GM12878 (cell line): ENCODE measurements around the gene ERC2.

Source experiments
- EP300 ChIP-seq, 2 experiments: fragments of 150-350 bp in 1 of 2; IDR thresholded peaks; 2 replicates each; pipeline ENCODE4 v1.6.1; 2011 to 2012; ENCODE audit warnings: low read depth in 2 of 2, low read length in 2 of 2, borderline replicate concordance in 1 of 2, improper control_type of control experiment in 1 of 2, inconsistent platforms in 1 of 2; ENCODE audit not compliant: control insufficient read depth in 1 of 2
- FOXM1 ChIP-seq: IDR thresholded peaks from 2 replicates; pipeline ENCODE4 v1.6.1; 2012; ENCODE audit warnings: low read depth, mild to moderate bottlenecking, inconsistent platforms, low read length, moderate library complexity
- NR2C2 ChIP-seq: IDR thresholded peaks from 2 replicates; pipeline ENCODE4 v1.6.1; 2011; ENCODE audit warnings: borderline replicate concordance, low read depth; ENCODE audit not compliant: control insufficient read depth, insufficient read length
- TCF3 ChIP-seq: IDR thresholded peaks from 2 replicates; pipeline ENCODE4 v1.6.1; 2012; ENCODE audit warnings: low read depth, mild to moderate bottlenecking, low read length, borderline replicate concordance; ENCODE audit not compliant: insufficient read depth
- TF ChIP-seq, protein P1 (sequence below), 3 experiments: IDR thresholded peaks in 2 of 3; conservative IDR thresholded peaks in 1 of 3; 2 replicates each; pipeline ENCODE4 v1.5.1; 2011; ENCODE audit warnings: low read depth in 3 of 3, low read length in 3 of 3, mild to moderate bottlenecking in 3 of 3, control low read depth in 2 of 3, moderate library complexity in 2 of 3, inconsistent platforms in 1 of 3, mixed read lengths in 1 of 3; ENCODE audit not compliant: control insufficient read depth in 2 of 3, insufficient read depth in 1 of 3; ENCODE audit errors: extremely low read depth in 1 of 3
- TF ChIP-seq, protein P2 (sequence below): IDR thresholded peaks from 2 replicates; pipeline ENCODE4 v1.6.1; 2012; ENCODE audit warnings: low read depth, low read length, improper control_type of control experiment
- TF ChIP-seq, protein P3 (sequence below): fragments of 450-650 bp; formaldehyde crosslinking; IDR thresholded peaks from 2 replicates; pipeline ENCODE4 v1.4.0; 2022; ENCODE audit warnings: mild to moderate bottlenecking, moderate library complexity
- TF ChIP-seq, protein P4 (sequence below): fragments of 450-650 bp; IDR thresholded peaks from 2 replicates; pipeline ENCODE4 v1.6.1; 2018; ENCODE audit warnings: borderline replicate concordance, mild to moderate bottlenecking; ENCODE audit not compliant: partially characterized antibody
- TF ChIP-seq, protein P5 (sequence below): IDR thresholded peaks from 2 replicates; pipeline ENCODE4 v1.6.1; 2012; ENCODE audit warnings: mild to moderate bottlenecking, low read depth, low read length

DNA sequence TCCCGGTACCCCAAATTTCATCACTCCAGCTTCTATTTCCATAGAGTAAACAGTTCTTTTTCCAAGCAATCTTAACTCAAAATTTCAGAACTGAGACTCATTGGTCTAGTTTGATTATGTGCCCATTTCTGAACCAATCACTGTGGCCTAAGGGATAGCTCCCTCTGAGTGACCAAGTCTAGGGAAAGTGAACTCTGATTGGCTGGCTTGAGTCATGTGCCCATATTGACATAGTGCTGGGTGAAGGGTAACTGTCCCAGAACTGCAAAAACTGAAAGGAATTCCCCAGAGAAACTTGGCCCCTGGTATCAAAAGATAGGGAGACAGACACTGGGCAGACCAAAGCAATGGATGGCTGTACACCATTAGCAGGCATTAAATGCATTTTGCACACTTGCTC, 810.0 kb downstream of the ERC2 start:
- TF ChIP-seq NR2C2 (no peak), FOXM1 (no peak), EP300 (IDR thresholded peaks at IDR 0.05; ENCODE audit: borderline replicate concordance in 1 of 2, control insufficient read depth in 1 of 2, low read depth in 2 of 2, low read length in 2 of 2) (no peak), TCF3 (no peak)
- TF ChIP-seq, protein P1, sequence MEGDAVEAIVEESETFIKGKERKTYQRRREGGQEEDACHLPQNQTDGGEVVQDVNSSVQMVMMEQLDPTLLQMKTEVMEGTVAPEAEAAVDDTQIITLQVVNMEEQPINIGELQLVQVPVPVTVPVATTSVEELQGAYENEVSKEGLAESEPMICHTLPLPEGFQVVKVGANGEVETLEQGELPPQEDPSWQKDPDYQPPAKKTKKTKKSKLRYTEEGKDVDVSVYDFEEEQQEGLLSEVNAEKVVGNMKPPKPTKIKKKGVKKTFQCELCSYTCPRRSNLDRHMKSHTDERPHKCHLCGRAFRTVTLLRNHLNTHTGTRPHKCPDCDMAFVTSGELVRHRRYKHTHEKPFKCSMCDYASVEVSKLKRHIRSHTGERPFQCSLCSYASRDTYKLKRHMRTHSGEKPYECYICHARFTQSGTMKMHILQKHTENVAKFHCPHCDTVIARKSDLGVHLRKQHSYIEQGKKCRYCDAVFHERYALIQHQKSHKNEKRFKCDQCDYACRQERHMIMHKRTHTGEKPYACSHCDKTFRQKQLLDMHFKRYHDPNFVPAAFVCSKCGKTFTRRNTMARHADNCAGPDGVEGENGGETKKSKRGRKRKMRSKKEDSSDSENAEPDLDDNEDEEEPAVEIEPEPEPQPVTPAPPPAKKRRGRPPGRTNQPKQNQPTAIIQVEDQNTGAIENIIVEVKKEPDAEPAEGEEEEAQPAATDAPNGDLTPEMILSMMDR (IDR thresholded peaks at IDR 0.05 in 2 of 3, conservative IDR thresholded peaks at IDR 0.05 in 1 of 3; ENCODE audit: control insufficient read depth in 2 of 3, extremely low read depth in 1 of 3, insufficient read depth in 1 of 3, low read depth in 3 of 3, low read length in 3 of 3), result no peak
- TF ChIP-seq, protein P2, sequence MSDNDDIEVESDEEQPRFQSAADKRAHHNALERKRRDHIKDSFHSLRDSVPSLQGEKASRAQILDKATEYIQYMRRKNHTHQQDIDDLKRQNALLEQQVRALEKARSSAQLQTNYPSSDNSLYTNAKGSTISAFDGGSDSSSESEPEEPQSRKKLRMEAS, result no peak
- TF ChIP-seq, protein P3, sequence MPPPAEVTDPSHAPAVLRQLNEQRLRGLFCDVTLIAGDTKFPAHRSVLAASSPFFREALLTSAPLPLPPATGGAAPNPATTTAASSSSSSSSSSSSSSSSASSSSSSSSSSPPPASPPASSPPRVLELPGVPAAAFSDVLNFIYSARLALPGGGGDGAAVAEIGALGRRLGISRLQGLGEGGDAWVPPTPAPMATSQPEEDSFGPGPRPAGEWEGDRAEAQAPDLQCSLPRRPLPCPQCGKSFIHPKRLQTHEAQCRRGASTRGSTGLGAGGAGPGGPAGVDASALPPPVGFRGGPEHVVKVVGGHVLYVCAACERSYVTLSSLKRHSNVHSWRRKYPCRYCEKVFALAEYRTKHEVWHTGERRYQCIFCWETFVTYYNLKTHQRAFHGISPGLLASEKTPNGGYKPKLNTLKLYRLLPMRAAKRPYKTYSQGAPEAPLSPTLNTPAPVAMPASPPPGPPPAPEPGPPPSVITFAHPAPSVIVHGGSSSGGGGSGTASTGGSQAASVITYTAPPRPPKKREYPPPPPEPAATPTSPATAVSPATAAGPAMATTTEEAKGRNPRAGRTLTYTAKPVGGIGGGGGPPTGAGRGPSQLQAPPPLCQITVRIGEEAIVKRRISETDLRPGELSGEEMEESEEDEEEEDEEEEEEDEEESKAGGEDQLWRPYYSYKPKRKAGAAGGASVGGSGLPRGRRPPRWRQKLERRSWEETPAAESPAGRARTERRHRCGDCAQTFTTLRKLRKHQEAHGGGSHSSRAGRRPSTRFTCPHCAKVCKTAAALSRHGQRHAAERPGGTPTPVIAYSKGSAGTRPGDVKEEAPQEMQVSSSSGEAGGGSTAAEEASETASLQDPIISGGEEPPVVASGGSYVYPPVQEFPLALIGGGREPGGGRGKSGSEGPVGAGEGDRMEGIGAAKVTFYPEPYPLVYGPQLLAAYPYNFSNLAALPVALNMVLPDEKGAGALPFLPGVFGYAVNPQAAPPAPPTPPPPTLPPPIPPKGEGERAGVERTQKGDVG (CRISPR knock-in tag), result no peak
- TF ChIP-seq, protein P4, sequence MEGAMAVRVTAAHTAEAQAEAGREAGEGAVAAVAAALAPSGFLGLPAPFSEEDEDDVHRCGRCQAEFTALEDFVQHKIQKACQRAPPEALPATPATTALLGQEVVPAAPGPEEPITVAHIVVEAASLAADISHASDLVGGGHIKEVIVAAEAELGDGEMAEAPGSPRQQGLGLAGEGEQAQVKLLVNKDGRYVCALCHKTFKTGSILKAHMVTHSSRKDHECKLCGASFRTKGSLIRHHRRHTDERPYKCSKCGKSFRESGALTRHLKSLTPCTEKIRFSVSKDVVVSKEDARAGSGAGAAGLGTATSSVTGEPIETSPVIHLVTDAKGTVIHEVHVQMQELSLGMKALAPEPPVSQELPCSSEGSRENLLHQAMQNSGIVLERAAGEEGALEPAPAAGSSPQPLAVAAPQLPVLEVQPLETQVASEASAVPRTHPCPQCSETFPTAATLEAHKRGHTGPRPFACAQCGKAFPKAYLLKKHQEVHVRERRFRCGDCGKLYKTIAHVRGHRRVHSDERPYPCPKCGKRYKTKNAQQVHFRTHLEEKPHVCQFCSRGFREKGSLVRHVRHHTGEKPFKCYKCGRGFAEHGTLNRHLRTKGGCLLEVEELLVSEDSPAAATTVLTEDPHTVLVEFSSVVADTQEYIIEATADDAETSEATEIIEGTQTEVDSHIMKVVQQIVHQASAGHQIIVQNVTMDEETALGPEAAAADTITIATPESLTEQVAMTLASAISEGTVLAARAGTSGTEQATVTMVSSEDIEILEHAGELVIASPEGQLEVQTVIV, result no peak
- TF ChIP-seq, protein P5, sequence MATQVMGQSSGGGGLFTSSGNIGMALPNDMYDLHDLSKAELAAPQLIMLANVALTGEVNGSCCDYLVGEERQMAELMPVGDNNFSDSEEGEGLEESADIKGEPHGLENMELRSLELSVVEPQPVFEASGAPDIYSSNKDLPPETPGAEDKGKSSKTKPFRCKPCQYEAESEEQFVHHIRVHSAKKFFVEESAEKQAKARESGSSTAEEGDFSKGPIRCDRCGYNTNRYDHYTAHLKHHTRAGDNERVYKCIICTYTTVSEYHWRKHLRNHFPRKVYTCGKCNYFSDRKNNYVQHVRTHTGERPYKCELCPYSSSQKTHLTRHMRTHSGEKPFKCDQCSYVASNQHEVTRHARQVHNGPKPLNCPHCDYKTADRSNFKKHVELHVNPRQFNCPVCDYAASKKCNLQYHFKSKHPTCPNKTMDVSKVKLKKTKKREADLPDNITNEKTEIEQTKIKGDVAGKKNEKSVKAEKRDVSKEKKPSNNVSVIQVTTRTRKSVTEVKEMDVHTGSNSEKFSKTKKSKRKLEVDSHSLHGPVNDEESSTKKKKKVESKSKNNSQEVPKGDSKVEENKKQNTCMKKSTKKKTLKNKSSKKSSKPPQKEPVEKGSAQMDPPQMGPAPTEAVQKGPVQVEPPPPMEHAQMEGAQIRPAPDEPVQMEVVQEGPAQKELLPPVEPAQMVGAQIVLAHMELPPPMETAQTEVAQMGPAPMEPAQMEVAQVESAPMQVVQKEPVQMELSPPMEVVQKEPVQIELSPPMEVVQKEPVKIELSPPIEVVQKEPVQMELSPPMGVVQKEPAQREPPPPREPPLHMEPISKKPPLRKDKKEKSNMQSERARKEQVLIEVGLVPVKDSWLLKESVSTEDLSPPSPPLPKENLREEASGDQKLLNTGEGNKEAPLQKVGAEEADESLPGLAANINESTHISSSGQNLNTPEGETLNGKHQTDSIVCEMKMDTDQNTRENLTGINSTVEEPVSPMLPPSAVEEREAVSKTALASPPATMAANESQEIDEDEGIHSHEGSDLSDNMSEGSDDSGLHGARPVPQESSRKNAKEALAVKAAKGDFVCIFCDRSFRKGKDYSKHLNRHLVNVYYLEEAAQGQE, result no peak
